WTC11 (cell line): ENCODE data around the gene JADE1. TPM values are rescaled to one million over a fixed set of nuclear protein-coding genes. Genes with fewer than 3 reads are reported as not detected.

Experiments used
- ATAC-seq: fragments of 200-7000 bp; cut with Tn5 transposase; 2 replicates; pipeline ENCODE4 v1.10.0; 2021; ENCODE audit warnings: mild to moderate bottlenecking, moderate library complexity
- CTCF ChIA-PET: fragments of 300-600 bp; sonication (Branson Sonifier 250); formaldehyde crosslinking; loops from one replicate; lab custom pipeline; 2021; ENCODE audit warnings: antibody characterized with exemption; lab: Charles Lee
- POLR2A ChIA-PET: fragments of 350-600 bp; sonication (Branson Sonifier 250); formaldehyde crosslinking; loops from one replicate; lab custom pipeline; 2021; ENCODE audit warnings: antibody characterized with exemption; lab: Charles Lee
- DNase-seq: peaks from one replicate; pipeline ENCODE4 v3.0.0; 2021; ENCODE audit warnings: low spot score
- H3K27ac Mint-ChIP-seq: 2 replicates; pipeline ENCODE4 v1.8.0; 2021; ENCODE audit warnings: mixed read lengths
- H3K27me3 Mint-ChIP-seq: 2 replicates; pipeline ENCODE4 v1.8.0; 2021; ENCODE audit warnings: low read depth, mild to moderate bottlenecking, moderate library complexity, mixed read lengths
- H3K36me3 Mint-ChIP-seq: 2 replicates; pipeline ENCODE4 v1.8.0; 2021; ENCODE audit warnings: mixed read lengths
- H3K4me1 Mint-ChIP-seq: 2 replicates; pipeline ENCODE4 v1.8.0; 2022; ENCODE audit warnings: mixed read lengths
- H3K4me3 Mint-ChIP-seq: 2 replicates; pipeline ENCODE4 v1.8.0; 2021; ENCODE audit warnings: mild to moderate bottlenecking, moderate library complexity, mixed read lengths
- H3K9me3 Mint-ChIP-seq: 2 replicates; pipeline ENCODE4 v1.8.0; 2021; ENCODE audit warnings: mixed read lengths
- AR ChIP-seq: fragments of 250-450 bp; sonication (Bioruptor Pico); IDR thresholded peaks from 2 replicates; pipeline ENCODE4 v1.9.0; 2021; ENCODE audit warnings: mild to moderate bottlenecking
- CREM ChIP-seq: sonication (generic); formaldehyde crosslinking; IDR thresholded peaks from 2 replicates; pipeline ENCODE4 v1.8.1; 2022; ENCODE audit warnings: mild to moderate bottlenecking, missing genetic modification reagents, moderate library complexity
- E2F5 ChIP-seq: sonication (generic); formaldehyde crosslinking; IDR thresholded peaks from 2 replicates; pipeline ENCODE4 v1.8.1; 2022; ENCODE audit warnings: mild to moderate bottlenecking, moderate library complexity, missing genetic modification reagents
- ERG ChIP-seq: fragments of 250-450 bp; sonication (Bioruptor Pico); IDR thresholded peaks from 2 replicates; pipeline ENCODE4 v1.8.0; 2021; ENCODE audit warnings: mild to moderate bottlenecking
- FOXP1 ChIP-seq: sonication (generic); formaldehyde crosslinking; IDR thresholded peaks from 2 replicates; pipeline ENCODE4 v1.8.0; 2022; ENCODE audit warnings: missing genetic modification reagents, mild to moderate bottlenecking, moderate library complexity, borderline replicate concordance
- HMGXB4 ChIP-seq: sonication (generic); formaldehyde crosslinking; IDR thresholded peaks from 2 replicates; pipeline ENCODE4 v1.8.1; 2023; ENCODE audit warnings: mild to moderate bottlenecking, moderate library complexity, missing genetic modification reagents
- IRF1 ChIP-seq: sonication (generic); formaldehyde crosslinking; IDR thresholded peaks from 2 replicates; pipeline ENCODE4 v1.8.0; 2023; ENCODE audit warnings: missing genetic modification reagents
- MXD4 ChIP-seq: fragments of 250-450 bp; sonication (Bioruptor Pico); IDR thresholded peaks from 2 replicates; pipeline ENCODE4 v1.8.0; 2021; ENCODE audit warnings: mild to moderate bottlenecking, moderate library complexity, borderline replicate concordance
- NR2C2 ChIP-seq: sonication (generic); formaldehyde crosslinking; IDR thresholded peaks from 2 replicates; pipeline ENCODE4 v1.8.0; 2022; ENCODE audit warnings: mild to moderate bottlenecking, missing genetic modification reagents
- NR3C1 ChIP-seq: sonication (generic); formaldehyde crosslinking; conservative IDR thresholded peaks from 2 replicates; pipeline ENCODE4 v1.8.1; 2023; ENCODE audit warnings: low read depth, mild to moderate bottlenecking, missing genetic modification reagents
- TEAD1 ChIP-seq: sonication (generic); formaldehyde crosslinking; IDR thresholded peaks from 2 replicates; pipeline ENCODE4 v1.8.0; 2022; ENCODE audit warnings: mild to moderate bottlenecking, missing genetic modification reagents
- USF1 ChIP-seq: sonication (generic); formaldehyde crosslinking; IDR thresholded peaks from 2 replicates; pipeline ENCODE4 v1.8.0; 2022; ENCODE audit warnings: mild to moderate bottlenecking, missing genetic modification reagents
- ZNF219 ChIP-seq: sonication (generic); formaldehyde crosslinking; IDR thresholded peaks from 2 replicates; pipeline ENCODE4 v1.8.0; 2023; ENCODE audit warnings: missing genetic modification reagents, mild to moderate bottlenecking, borderline replicate concordance
- ZNF416 ChIP-seq: fragments of 250-450 bp; sonication (Bioruptor Pico); IDR thresholded peaks from 2 replicates; pipeline ENCODE4 v1.9.0; 2021; ENCODE audit warnings: mild to moderate bottlenecking, inconsistent platforms
- total RNA-seq: library from RNA; stranded (reverse); gene quantifications from 3 replicates; pipeline ENCODE4 v1.2.3, GENCODE V29; 2021

JADE1 gene
- total RNA-seq, 1 experiment from 2014 or later: 132 TPM

GRCh38 chr4:128825226-128825625 lies 15.7 kb downstream of the JADE1 start (continued):
- TF ChIP-seq NR2C2 (CRISPR knock-in tag) (no peak), CREM (CRISPR knock-in tag) (no peak), FOXP1 (CRISPR knock-in tag) (no peak), ERG (no peak), HMGXB4 (CRISPR knock-in tag) (no peak), TEAD1 (CRISPR knock-in tag) (no peak), USF1 (CRISPR knock-in tag) (no peak), E2F5 (CRISPR knock-in tag) (no peak)

- H3K9me3 Mint-ChIP-seq: no peaks in the 10 kb centered on the region
- no peaks in the 10 kb centered on the region for H3K27me3 Mint-ChIP-seq
- peaks cover 18% of the 10 kb centered on the region for H3K36me3 Mint-ChIP-seq
- H3K4me1 Mint-ChIP-seq: peaks cover 92% of the 10 kb centered on the region
- no peak for ATAC-seq
- TF ChIP-seq NR3C1 (CRISPR knock-in tag) (no peak), MXD4 (CRISPR knock-in tag) (no peak), IRF1 (CRISPR knock-in tag) (no peak)
- H3K27ac Mint-ChIP-seq: peak overlapping the region; percentile 13
- no peak for DNase-seq
- CTCF ChIA-PET: interaction anchor here (0.8 to 1.2 kb wide), 2 partner anchors 30 to 36 kb away, joined by 4 to 5 read pairs; no protein-coding TSS in a partner anchor
- POLR2A ChIA-PET: interaction anchor here (1.3 kb wide), 1 partner anchor 15 kb away, joined by 3 read pairs; no protein-coding TSS in a partner anchor
- H3K4me3 Mint-ChIP-seq: peak overlapping the region; percentile 2; the same call in 1 of the 2 replicates
These were observed 17.8 kb downstream of the JADE1 start for GRCh38 chr4:128827296-128827695.

GRCh38 chr4:128830906-128831503 lies 21.5 kb downstream of the JADE1 start:
- ChIA-PET POLR2A (no interaction called here), CTCF (interaction anchor here (0.5 to 0.6 kb wide), 2 partner anchors 9 to 257 kb away, joined by 3 to 4 read pairs; no protein-coding TSS in a partner anchor)
- DNase-seq: no peak
- Mint-ChIP-seq H3K9me3 (no peaks in the 10 kb centered on the region), H3K27ac (peak overlapping the region; percentile 95), H3K36me3 (peaks cover 46% of the 10 kb centered on the region), H3K27me3 (no peaks in the 10 kb centered on the region), H3K4me1 (peaks cover 90% of the 10 kb centered on the region), H3K4me3 (peak overlapping the region; percentile 52)
- ATAC-seq: no peak
- TF ChIP-seq ZNF219 (CRISPR knock-in tag) (no peak), ZNF416 (CRISPR knock-in tag) (no peak), AR (no peak)
